SK-N-MC (cell line): ENCODE results near the gene PIK3CB.

ENCODE experiments used
- EZH2 ChIP-seq: fragments of 200-600 bp; sonication (generic); IDR thresholded peaks from one replicate; pipeline ENCODE4 v1.6.1; 2017; ENCODE audit warnings: antibody characterized with exemption
- FOXP2 ChIP-seq: optimal IDR thresholded peaks from 2 replicates; pipeline ENCODE3; 2011; ENCODE audit warnings: mild to moderate bottlenecking, moderate library complexity; ENCODE audit not compliant: insufficient read depth; ENCODE audit errors: extremely low read length, control extremely low read depth
- POLR2AphosphoS5 ChIP-seq: IDR thresholded peaks from 2 replicates; pipeline ENCODE4 v1.6.1; 2012; ENCODE audit warnings: mild to moderate bottlenecking, low read depth, low read length, borderline replicate concordance

GRCh38 chr3:138781012-138781470 is 53.7 kb downstream of the PIK3CB start:
- TF ChIP-seq POLR2AphosphoS5 (no peak), FOXP2 (no peak), EZH2 (no peak)
